PFSK-1 (cell line): ENCODE results near the gene SEPTIN10.

Experiments
- FOXP2 ChIP-seq: optimal IDR thresholded peaks from 2 replicates; pipeline ENCODE3; 2011; ENCODE audit warnings: borderline replicate concordance, control low read depth, inconsistent platforms; ENCODE audit not compliant: insufficient read depth; ENCODE audit errors: extremely low read length, extremely low read depth
- POLR2AphosphoS5 ChIP-seq: IDR thresholded peaks from 2 replicates; pipeline ENCODE4 v1.6.1; 2012; ENCODE audit warnings: low read depth, mild to moderate bottlenecking, control low read depth, low read length, moderate library complexity
- REST ChIP-seq, 2 experiments: IDR thresholded peaks; 2 replicates each; pipeline versions ENCODE4 v1.6.1 to v1.8.0; 2011 to 2012; ENCODE audit warnings: low read depth in 2 of 2, low read length in 2 of 2, control low read depth in 1 of 2, inconsistent platforms in 1 of 2, mild to moderate bottlenecking in 1 of 2, moderate library complexity in 1 of 2; ENCODE audit not compliant: insufficient read depth in 1 of 2
- SIN3A ChIP-seq: IDR thresholded peaks from 2 replicates; pipeline ENCODE4 v1.6.1; 2012; ENCODE audit warnings: mild to moderate bottlenecking, low read length, moderate library complexity, borderline replicate concordance; ENCODE audit not compliant: insufficient read depth
- TAF1 ChIP-seq: IDR thresholded peaks from 2 replicates; pipeline ENCODE4 v1.6.1; 2012; ENCODE audit warnings: low read length, control low read depth, borderline replicate concordance; ENCODE audit not compliant: insufficient read depth

- TF ChIP-seq POLR2AphosphoS5 (no peak), TAF1 (no peak), SIN3A (no peak), REST (IDR thresholded peaks at IDR 0.05; ENCODE audit: insufficient read depth in 1 of 2, low read depth in 2 of 2, low read length in 2 of 2) (no peak), FOXP2 (no peak)
Observed at GRCh38 chr2:109511168-109511567, 102.6 kb downstream of the SEPTIN10 start.
